Body of pancreas (tissue), 4 donors: ENCODE measurements around the gene DNHD1. TPM values are rescaled to one million over a fixed set of nuclear protein-coding genes. Genes with fewer than 3 reads are reported as not detected.
A peak's percentile ranks its signal among the peaks of the same experiment; 100 is the strongest.

Experiments
- ATAC-seq: fragments of 150-250 bp; one replicate; pipeline ENCODE4 v1.9.1; 2016
- DNase-seq, 4 donors: peaks; one replicate each; pipeline ENCODE4 v3.0.0-alpha.2; 2019
- H3K27ac ChIP-seq, 4 donors: fragments of 200-600 bp; sonication (generic); 1 replicate in 3 of 4; 2 replicates in 1 of 4; pipeline versions ENCODE4 v1.5.1 to v1.6.1; 2016 to 2019; ENCODE audit warnings: mild to moderate bottlenecking in 1 of 4, mixed read lengths in 1 of 4, moderate library complexity in 1 of 4
- H3K27me3 ChIP-seq, 2 donors: fragments of 200-600 bp; sonication (generic); one replicate each; pipeline ENCODE4 v1.6.0; 2016; ENCODE audit warnings: mild to moderate bottlenecking in 1 of 2
- H3K36me3 ChIP-seq, 2 donors: fragments of 200-600 bp; sonication (generic); replicated peaks in 1 of 2; 2 replicates each; pipeline ENCODE4 v1.5.1; 2016; ENCODE audit warnings: low read depth in 2 of 2; ENCODE audit not compliant: insufficient read depth in 1 of 2
- H3K4me1 ChIP-seq: fragments of 200-600 bp; sonication (generic); one replicate; pipeline ENCODE4 v1.6.0; 2016
- H3K4me3 ChIP-seq, 2 donors: fragments of 200-600 bp; sonication (generic); 1 replicate in 1 of 2; 2 replicates in 1 of 2; pipeline ENCODE4 v1.5.1; 2016 to 2019
- H3K9me3 ChIP-seq, 3 donors: fragments of 200-600 bp; sonication (generic); 1 replicate in 2 of 3; 2 replicates in 1 of 3; pipeline ENCODE4 v1.5.1; 2016
- CTCF ChIP-seq, 7 experiments: fragments of 450-650 bp in 4 of 7; fragments of 200-600 bp in 3 of 7; sonication (generic) in 3 of 7; IDR thresholded peaks; one replicate each; pipeline ENCODE4 v1.5.1; 2016 to 2019; ENCODE audit warnings: antibody characterized with exemption in 7 of 7
- POLR2A ChIP-seq, 3 donors: fragments of 450-650 bp; IDR thresholded peaks; one replicate each; pipeline ENCODE4 v1.6.1; 2016; ENCODE audit warnings: antibody characterized with exemption in 3 of 3, mild to moderate bottlenecking in 2 of 3
- WGBS, 2 donors: methylation state at CpG; one replicate each; pipeline ENCODE4 v1.1.5; 2017; 5-methylcytosine and 5-hydroxymethylcytosine counted together
- intact Hi-C: fragments of 100-400 bp; cut with DNase I; formaldehyde crosslinking; loops from one replicate; pipeline ENCODE4 v1.15.1; 2023
- total RNA-seq, 2 donors: library from RNA; depleted of rRNA; stranded (reverse); fragments of >200 nt; gene quantifications; one replicate each; pipeline ENCODE4 v1.1.0, GENCODE V29; 2016

DNHD1 gene
- total RNA-seq, 2 donors from 2014 or later = 14.5 to 19.1 TPM

GRCh38 chr11:6586434-6587359 lies 89.6 kb downstream of the DNHD1 start:
- no peak for TF ChIP-seq POLR2A (IDR thresholded peaks at IDR 0.05)
- TF ChIP-seq CTCF (IDR thresholded peaks at IDR 0.05) = no peak
- DNase-seq (no peak), ATAC-seq (no peak)
- Histone ChIP-seq H3K27ac (no peak overlapping the region), H3K4me3 (no peak overlapping the region), H3K36me3 (no peaks in the 10 kb centered on the region), H3K4me1 (peaks cover 10% of the 10 kb centered on the region), H3K9me3 (no peaks in the 10 kb centered on the region), H3K27me3 (no peaks in the 10 kb centered on the region)
- intact Hi-C loops = no loop called here
- 94 to 95% methylated on average over 16 to 23 of the region's 25 CpGs for WGBS, 2 donors

GRCh38 chr11:6587360-6587953 lies 90.4 kb downstream of the DNHD1 start:
- TF ChIP-seq POLR2A (IDR thresholded peaks at IDR 0.05) = no peak
- TF ChIP-seq CTCF (IDR thresholded peaks at IDR 0.05) = no peak
- Histone ChIP-seq H3K27ac (peak overlapping the region in 1 of 4 donors; percentile 41), H3K27me3 (no peaks in the 10 kb centered on the region), H3K9me3 (no peaks in the 10 kb centered on the region), H3K36me3 (no peaks in the 10 kb centered on the region), H3K4me1 (peaks cover 10% of the 10 kb centered on the region), H3K4me3 (no peak overlapping the region)
- intact Hi-C loops = no loop called here
- WGBS, 2 donors = 57 to 76% methylated on average over 8 to 10 of the region's 11 CpGs
- DNase-seq = peak; percentile 75 to 90 (median 87)
- peak; percentile 100 for ATAC-seq

- DNase-seq (no peak), ATAC-seq (no peak)
- H3K9me3 ChIP-seq = no peaks in the 10 kb centered on the region
- H3K4me1 ChIP-seq = peaks cover 10% of the 10 kb centered on the region
- H3K4me3 ChIP-seq = no peak overlapping the region
- H3K27ac ChIP-seq = peak overlapping the region in 1 of 4 donors; percentile 41
- 90 to 93% methylated on average over 1 of the region's 1 CpG for WGBS, 2 donors
- no peak for TF ChIP-seq POLR2A (IDR thresholded peaks at IDR 0.05)
- no peak for TF ChIP-seq CTCF (IDR thresholded peaks at IDR 0.05)
- intact Hi-C loops = no loop called here
- no peaks in the 10 kb centered on the region for H3K36me3 ChIP-seq
- H3K27me3 ChIP-seq = no peaks in the 10 kb centered on the region
These were observed 90.9 kb downstream of the DNHD1 start for GRCh38 chr11:6588018-6588417.

GRCh38 chr11:6594142-6594768 lies 97.2 kb downstream of the DNHD1 start:
- intact Hi-C loops = loop anchor here (10.0 kb wide), 1 partner anchor 59 kb away; no protein-coding TSS in a partner anchor
- ATAC-seq (no peak), DNase-seq (no peak)
- TF ChIP-seq POLR2A (IDR thresholded peaks at IDR 0.05) (no peak), CTCF (IDR thresholded peaks at IDR 0.05) (no peak)
- Histone ChIP-seq H3K27ac (no peak overlapping the region), H3K9me3 (no peaks in the 10 kb centered on the region), H3K27me3 (no peaks in the 10 kb centered on the region), H3K4me3 (no peak overlapping the region), H3K36me3 (peaks cover 0 to 3% of the 10 kb centered on the region in 2 donors), H3K4me1 (peaks cover 9% of the 10 kb centered on the region)
- WGBS, 2 donors = 92 to 100% methylated on average over 3 of the region's 3 CpGs
